CD8-positive, alpha-beta memory T cell (primary cell): ENCODE results near the gene LAMC1. TPM values are rescaled to one million over a fixed set of nuclear protein-coding genes. Genes with fewer than 3 reads are reported as not detected.
"Not testable (repeated sequence)": the region's sequence is repeated elsewhere in the genome, so short reads cannot be mapped to it uniquely, and the experiment has no call there.

Source experiments
- CTCF ChIA-PET: fragments of 350-600 bp; sonication (Branson Sonifier 250); formaldehyde crosslinking; loops from one replicate; lab custom pipeline; 2021; ENCODE audit warnings: antibody characterized with exemption; lab: Charles Lee
- POLR2A ChIA-PET: fragments of 350-600 bp; sonication (Branson Sonifier 250); formaldehyde crosslinking; loops from one replicate; lab custom pipeline; 2021; ENCODE audit warnings: antibody characterized with exemption; lab: Charles Lee
- DNase-seq, 5 donors: peaks; one replicate each; pipeline versions ENCODE4 v3.0.0 to v3.0.0-alpha.2; 2020 to 2022; ENCODE audit warnings: mixed read lengths in 1 of 5
- H3K27ac ChIP-seq: one replicate; pipeline ENCODE4 v1.7.0; 2013; ENCODE audit warnings: low read depth, mild to moderate bottlenecking, low read length, moderate library complexity
- H3K27me3 ChIP-seq: 2 replicates; pipeline ENCODE4 v1.7.0; 2013; ENCODE audit warnings: low read length, mild to moderate bottlenecking; ENCODE audit not compliant: insufficient read depth, poor library complexity, severe bottlenecking
- H3K36me3 ChIP-seq: 2 replicates; pipeline ENCODE4 v1.7.0; 2013; ENCODE audit warnings: mild to moderate bottlenecking, low read length, moderate library complexity; ENCODE audit not compliant: insufficient read depth
- H3K4me1 ChIP-seq: 2 replicates; pipeline ENCODE4 v1.7.0; 2013; ENCODE audit warnings: mild to moderate bottlenecking, low read length, moderate library complexity; ENCODE audit not compliant: insufficient read depth
- H3K4me3 ChIP-seq: 2 replicates; pipeline ENCODE4 v1.7.0; 2013; ENCODE audit warnings: mild to moderate bottlenecking, low read length
- H3K9me3 ChIP-seq: 2 replicates; pipeline ENCODE4 v1.7.0; 2013; ENCODE audit warnings: mild to moderate bottlenecking, low read length
- H3K27ac Mint-ChIP-seq, 8 donors: one replicate each; pipeline ENCODE4 v1.8.0; 2020 to 2021; ENCODE audit warnings: mixed read lengths in 8 of 8, mild to moderate bottlenecking in 6 of 8, inconsistent platforms in 3 of 8, moderate library complexity in 3 of 8
- H3K27me3 Mint-ChIP-seq, 2 donors: one replicate each; pipeline ENCODE4 v1.8.0; 2020 to 2021; ENCODE audit warnings: mixed read lengths in 2 of 2, mild to moderate bottlenecking in 1 of 2, moderate library complexity in 1 of 2
- H3K36me3 Mint-ChIP-seq, 3 donors: one replicate each; pipeline ENCODE4 v1.8.0; 2020 to 2021; ENCODE audit warnings: mixed read lengths in 3 of 3, inconsistent platforms in 1 of 3, mild to moderate bottlenecking in 1 of 3
- H3K4me1 Mint-ChIP-seq, 3 donors: one replicate each; pipeline ENCODE4 v1.8.0; 2020 to 2021; ENCODE audit warnings: mixed read lengths in 3 of 3, inconsistent platforms in 1 of 3, mild to moderate bottlenecking in 1 of 3
- H3K4me3 Mint-ChIP-seq, 7 donors: one replicate each; pipeline ENCODE4 v1.8.0; 2020 to 2021; ENCODE audit warnings: mixed read lengths in 7 of 7, mild to moderate bottlenecking in 6 of 7, moderate library complexity in 4 of 7, inconsistent platforms in 2 of 7
- H3K9me3 Mint-ChIP-seq, 5 donors: one replicate each; pipeline ENCODE4 v1.8.0; 2020 to 2022; ENCODE audit warnings: mixed read lengths in 5 of 5, mild to moderate bottlenecking in 3 of 5, moderate library complexity in 2 of 5, inconsistent platforms in 1 of 5
- polyA plus RNA-seq: library from polyadenylated mRNA; unstranded; fragments of 300-500 nt; fragmentation: Illumina TruSeq; gene quantifications from one replicate; pipeline ENCODE4 v1.2.3, GENCODE V29; 2021
- total RNA-seq, 2 experiments: library from RNA; stranded (reverse); gene quantifications; one replicate each; pipeline ENCODE4 v1.2.3, GENCODE V29; 2021

Gene LAMC1
- total and polyA plus RNA-seq, 3 experiments from 2014 or later: 0.33 to 0.58 TPM; not detected in 1

- Histone ChIP-seq H3K4me1 (no peaks in the 10 kb centered on the region), H3K36me3 (no peaks in the 10 kb centered on the region), H3K27ac (no peak overlapping the region), H3K4me3 (no peak overlapping the region), H3K27me3 (no peaks in the 10 kb centered on the region), H3K9me3 (no peaks in the 10 kb centered on the region)
- Mint-ChIP-seq H3K4me1 (no peaks in the 10 kb centered on the region), H3K27me3 (peaks cover 5 to 7% of the 10 kb centered on the region in 2 donors), H3K9me3 (peaks cover 0 to 2% (median 0%) of the 10 kb centered on the region in 5 donors), H3K4me3 (no peak overlapping the region), H3K36me3 (no peaks in the 10 kb centered on the region), H3K27ac (no peak overlapping the region)
- no peak for DNase-seq
- ChIA-PET CTCF (no interaction called here), POLR2A (no interaction called here)
These were observed 124.5 kb downstream of the LAMC1 start for GRCh38 chr1:183147735-183148134.

- no peak overlapping the region for H3K4me3 Mint-ChIP-seq
- H3K9me3 Mint-ChIP-seq: peaks cover 0 to 5% (median 0%) of the 10 kb centered on the region in 5 donors
- CTCF ChIA-PET: no interaction called here
These were observed 125.4 kb downstream of the LAMC1 start for GRCh38 chr1:183148599-183148998.

GRCh38 chr1:183149273-183149672 lies 126.1 kb downstream of the LAMC1 start:
- Histone ChIP-seq H3K36me3 (no peaks in the 10 kb centered on the region), H3K4me1 (no peaks in the 10 kb centered on the region), H3K27me3 (no peaks in the 10 kb centered on the region), H3K9me3 (no peaks in the 10 kb centered on the region), H3K4me3 (no peak overlapping the region), H3K27ac (no peak overlapping the region)
- no peaks in the 10 kb centered on the region for H3K4me1 Mint-ChIP-seq
- no peak overlapping the region for H3K27ac Mint-ChIP-seq
- H3K36me3 Mint-ChIP-seq: no peaks in the 10 kb centered on the region
- ChIA-PET CTCF (no interaction called here), POLR2A (no interaction called here)
- H3K27me3 Mint-ChIP-seq: peaks cover 7 to 12% of the 10 kb centered on the region in 2 donors
- H3K4me3 Mint-ChIP-seq: no peak overlapping the region
- DNase-seq: no peak
- peaks cover 0 to 5% (median 0%) of the 10 kb centered on the region in 5 donors for H3K9me3 Mint-ChIP-seq

More at GRCh38 chr1:183148599-183148998, 125.4 kb downstream of the LAMC1 start:
- Mint-ChIP-seq H3K27ac (no peak overlapping the region), H3K27me3 (peaks cover 8 to 9% of the 10 kb centered on the region in 2 donors), H3K4me1 (no peaks in the 10 kb centered on the region), H3K36me3 (no peaks in the 10 kb centered on the region)
- H3K4me1 ChIP-seq: no peaks in the 10 kb centered on the region
- no peaks in the 10 kb centered on the region for H3K27me3 ChIP-seq
- H3K27ac ChIP-seq: no peak overlapping the region
- POLR2A ChIA-PET: no interaction called here
- no peak for DNase-seq
- no peak overlapping the region for H3K4me3 ChIP-seq
- no peaks in the 10 kb centered on the region for H3K9me3 ChIP-seq
- no peaks in the 10 kb centered on the region for H3K36me3 ChIP-seq

- H3K27me3 Mint-ChIP-seq: peaks cover 7 to 12% of the 10 kb centered on the region in 2 donors
- CTCF ChIA-PET, H3K9me3 Mint-ChIP-seq, POLR2A ChIA-PET, H3K4me1 ChIP-seq, DNase-seq, H3K36me3 ChIP-seq, H3K9me3 ChIP-seq, H3K27ac ChIP-seq, H3K27me3 ChIP-seq, H3K27ac Mint-ChIP-seq, H3K4me3 Mint-ChIP-seq, H3K36me3 Mint-ChIP-seq, H3K4me3 ChIP-seq, H3K4me1 Mint-ChIP-seq: not testable (repeated sequence)
These were observed 126.8 kb downstream of the LAMC1 start for GRCh38 chr1:183150032-183150431.

GRCh38 chr1:183150445-183150844 lies 127.2 kb downstream of the LAMC1 start:
- Mint-ChIP-seq H3K27ac (no peak overlapping the region), H3K36me3 (no peaks in the 10 kb centered on the region), H3K4me3 (no peak overlapping the region), H3K27me3 (peaks cover 7 to 12% of the 10 kb centered on the region in 2 donors), H3K9me3 (peaks cover 0 to 5% (median 0%) of the 10 kb centered on the region in 5 donors), H3K4me1 (no peaks in the 10 kb centered on the region)
- Histone ChIP-seq H3K4me1 (no peaks in the 10 kb centered on the region), H3K27ac (no peak overlapping the region), H3K27me3 (no peaks in the 10 kb centered on the region), H3K36me3 (no peaks in the 10 kb centered on the region), H3K4me3 (no peak overlapping the region), H3K9me3 (no peaks in the 10 kb centered on the region)
- POLR2A ChIA-PET: no interaction called here
- no peak for DNase-seq
- CTCF ChIA-PET: no interaction called here

GRCh38 chr1:183152180-183152579 lies 129.0 kb downstream of the LAMC1 start:
- Histone ChIP-seq H3K9me3 (no peaks in the 10 kb centered on the region), H3K36me3 (no peaks in the 10 kb centered on the region), H3K27me3 (no peaks in the 10 kb centered on the region), H3K27ac (no peak overlapping the region), H3K4me3 (no peak overlapping the region), H3K4me1 (no peaks in the 10 kb centered on the region)
- no peaks in the 10 kb centered on the region for H3K4me1 Mint-ChIP-seq
- peaks cover 7 to 20% of the 10 kb centered on the region in 2 donors for H3K27me3 Mint-ChIP-seq
- H3K36me3 Mint-ChIP-seq: no peaks in the 10 kb centered on the region
- ChIA-PET CTCF (interaction anchor here (0.7 kb wide), 1 partner anchor 15 kb away, joined by 3 read pairs; no protein-coding TSS in a partner anchor), POLR2A (no interaction called here)
- H3K9me3 Mint-ChIP-seq: peaks cover 0 to 5% (median 0%) of the 10 kb centered on the region in 5 donors
- H3K4me3 Mint-ChIP-seq: no peak overlapping the region
- DNase-seq: no peak
- no peak overlapping the region for H3K27ac Mint-ChIP-seq

GRCh38 chr1:183155939-183156338 lies 132.7 kb downstream of the LAMC1 start:
- Histone ChIP-seq H3K4me3 (no peak overlapping the region), H3K27me3 (no peaks in the 10 kb centered on the region), H3K27ac (no peak overlapping the region), H3K36me3 (no peaks in the 10 kb centered on the region), H3K9me3 (no peaks in the 10 kb centered on the region), H3K4me1 (no peaks in the 10 kb centered on the region)
- H3K4me1 Mint-ChIP-seq: no peaks in the 10 kb centered on the region
- H3K27me3 Mint-ChIP-seq: peaks cover 5 to 25% of the 10 kb centered on the region in 2 donors
- POLR2A ChIA-PET: no interaction called here
- no peak overlapping the region for H3K4me3 Mint-ChIP-seq
- peaks cover 0 to 5% (median 0%) of the 10 kb centered on the region in 5 donors for H3K9me3 Mint-ChIP-seq
- CTCF ChIA-PET: no interaction called here
- no peak for DNase-seq
- no peak overlapping the region for H3K27ac Mint-ChIP-seq
- no peaks in the 10 kb centered on the region for H3K36me3 Mint-ChIP-seq

GRCh38 chr1:183159960-183160359 lies 136.7 kb downstream of the LAMC1 start:
- Histone ChIP-seq H3K9me3 (no peaks in the 10 kb centered on the region), H3K36me3 (no peaks in the 10 kb centered on the region), H3K4me1 (no peaks in the 10 kb centered on the region), H3K27me3 (no peaks in the 10 kb centered on the region), H3K4me3 (no peak overlapping the region), H3K27ac (no peak overlapping the region)
- ChIA-PET CTCF (no interaction called here), POLR2A (no interaction called here)
- H3K4me3 Mint-ChIP-seq: no peak overlapping the region
- DNase-seq: no peak
- peaks cover 0 to 13% of the 10 kb centered on the region in 2 donors for H3K27me3 Mint-ChIP-seq
- H3K4me1 Mint-ChIP-seq: no peaks in the 10 kb centered on the region
- H3K9me3 Mint-ChIP-seq: no peaks in the 10 kb centered on the region
- no peak overlapping the region for H3K27ac Mint-ChIP-seq
- H3K36me3 Mint-ChIP-seq: no peaks in the 10 kb centered on the region
